Fibroblast of lung (primary cell): ENCODE measurements around the gene PGP. TPM values are rescaled to one million over a fixed set of nuclear protein-coding genes. Genes with fewer than 3 reads are reported as not detected.

ENCODE experiments used
- DNase-seq, 2 donors: peaks; one replicate each; pipeline versions ENCODE4 v3.0.0 to v3.0.0-alpha.2; 2010; ENCODE audit warnings: low read depth in 2 of 2
- H2AFZ ChIP-seq: 2 replicates; pipeline ENCODE4 v1.5.1; 2012; ENCODE audit warnings: low read length, control low read depth, inconsistent platforms
- H3K27ac ChIP-seq: 2 replicates; pipeline ENCODE4 v1.5.1; 2011; ENCODE audit warnings: low read length, control low read depth; ENCODE audit not compliant: insufficient read depth
- H3K27me3 ChIP-seq: 2 replicates; pipeline ENCODE4 v1.5.1; 2011; ENCODE audit warnings: mild to moderate bottlenecking, low read length; ENCODE audit not compliant: control insufficient read depth, insufficient read depth
- H3K36me3 ChIP-seq: 2 replicates; pipeline ENCODE4 v1.5.1; 2011; ENCODE audit warnings: low read length; ENCODE audit not compliant: control insufficient read depth, insufficient read depth
- H3K4me1 ChIP-seq: 2 replicates; pipeline ENCODE4 v1.5.1; 2011; ENCODE audit warnings: low read length; ENCODE audit not compliant: control insufficient read depth, insufficient read depth; ENCODE audit errors: extremely low read depth
- H3K4me2 ChIP-seq: 2 replicates; pipeline ENCODE4 v1.5.1; 2011; ENCODE audit warnings: low read length, control low read depth; ENCODE audit not compliant: insufficient read depth; ENCODE audit errors: extremely low read depth
- H3K4me3 ChIP-seq, 4 experiments: fragments of 200-600 bp in 1 of 4; sonication (generic) in 1 of 4; replicated peaks in 1 of 4; 2 replicates each; pipeline ENCODE4 v1.5.1; 2011 to 2016; ENCODE audit warnings: low read length in 4 of 4, low read depth in 3 of 4, mild to moderate bottlenecking in 3 of 4, control low read depth in 2 of 4, inconsistent platforms in 1 of 4, mixed read lengths in 1 of 4; ENCODE audit not compliant: insufficient read depth in 1 of 4; ENCODE audit errors: control extremely low read depth in 1 of 4
- H3K79me2 ChIP-seq: 2 replicates; pipeline ENCODE4 v1.5.1; 2012; ENCODE audit warnings: mild to moderate bottlenecking, low read length, inconsistent platforms; ENCODE audit not compliant: control insufficient read depth, insufficient read depth
- H3K9ac ChIP-seq: 2 replicates; pipeline ENCODE4 v1.5.1; 2011; ENCODE audit warnings: mild to moderate bottlenecking, low read length, control low read depth; ENCODE audit not compliant: insufficient read depth
- H3K9me3 ChIP-seq: 2 replicates; pipeline ENCODE4 v1.5.1; 2012; ENCODE audit warnings: low read depth, low read length; ENCODE audit not compliant: control insufficient read depth, insufficient read depth
- H4K20me1 ChIP-seq: 2 replicates; pipeline ENCODE4 v1.5.1; 2011; ENCODE audit warnings: low read length; ENCODE audit not compliant: control insufficient read depth, insufficient read depth; ENCODE audit errors: extremely low read depth
- EZH2 ChIP-seq: IDR thresholded peaks from 2 replicates; pipeline ENCODE4 v1.5.1; 2012; ENCODE audit warnings: low read length, control low read depth, mild to moderate bottlenecking; ENCODE audit errors: missing control alignments
- polyA plus RNA-seq, 2 donors: library from polyadenylated mRNA; depleted of rRNA in 1 of 2; stranded (reverse) in 1 of 2; unstranded in 1 of 2; fragments of >200 nt; gene quantifications; 2 replicates each; pipeline ENCODE4 v1.2.1, GENCODE V29; 2011 to 2012; ENCODE audit warnings: missing spikeins in 1 of 2
- total RNA-seq: library from RNA; depleted of rRNA; stranded (reverse); fragments of >200 nt; gene quantifications from 2 replicates; pipeline ENCODE4 v1.2.1, GENCODE V29; 2014
- TF ChIP-seq, protein P1 (sequence below), 2 donors: IDR thresholded peaks in 1 of 2; conservative IDR thresholded peaks in 1 of 2; 1 replicate in 1 of 2; 2 replicates in 1 of 2; pipeline ENCODE4 v1.5.1; 2011 to 2012; ENCODE audit warnings: low read length in 2 of 2, control low read depth in 1 of 2, inconsistent platforms in 1 of 2, low read depth in 1 of 2, mild to moderate bottlenecking in 1 of 2

PGP gene
- total and polyA plus RNA-seq, 2 donors (not counting 1 experiment from before 2014, with no cell fraction given) = 4.2 to 9.6 TPM

DNA sequence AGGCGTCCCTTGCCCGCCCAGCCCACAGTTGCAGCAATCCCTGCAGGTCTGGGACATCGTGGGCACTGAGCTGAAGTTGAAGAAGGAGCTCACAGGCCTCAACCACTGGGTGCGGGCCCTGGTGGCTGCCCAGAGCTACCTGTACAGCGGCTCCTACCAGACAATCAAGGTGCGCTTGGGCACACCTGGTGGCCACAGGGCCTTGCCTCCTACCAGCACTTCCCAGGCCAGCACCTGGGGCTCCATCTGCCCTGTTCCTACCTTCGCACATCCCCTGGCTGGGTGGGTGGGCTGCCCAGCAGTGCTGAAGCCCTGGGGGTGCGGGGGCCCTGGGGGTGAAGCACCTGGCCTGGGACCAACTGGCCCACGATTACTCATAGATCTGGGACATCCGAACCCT is 39.2 kb downstream of the PGP start:
- no peak for DNase-seq
- no peaks in the 10 kb centered on the region for H3K27me3 ChIP-seq
- no peak overlapping the region for H2AFZ ChIP-seq
- H4K20me1 ChIP-seq = no peaks in the 10 kb centered on the region
- H3K4me1 ChIP-seq = no peaks in the 10 kb centered on the region
- no peak overlapping the region for H3K9ac ChIP-seq
- H3K36me3 ChIP-seq = peaks cover 43% of the 10 kb centered on the region
- H3K79me2 ChIP-seq = no peaks in the 10 kb centered on the region
- H3K4me2 ChIP-seq = no peak overlapping the region
- H3K4me3 ChIP-seq = no peak overlapping the region
- no peak for TF ChIP-seq EZH2
- TF ChIP-seq, protein P1, sequence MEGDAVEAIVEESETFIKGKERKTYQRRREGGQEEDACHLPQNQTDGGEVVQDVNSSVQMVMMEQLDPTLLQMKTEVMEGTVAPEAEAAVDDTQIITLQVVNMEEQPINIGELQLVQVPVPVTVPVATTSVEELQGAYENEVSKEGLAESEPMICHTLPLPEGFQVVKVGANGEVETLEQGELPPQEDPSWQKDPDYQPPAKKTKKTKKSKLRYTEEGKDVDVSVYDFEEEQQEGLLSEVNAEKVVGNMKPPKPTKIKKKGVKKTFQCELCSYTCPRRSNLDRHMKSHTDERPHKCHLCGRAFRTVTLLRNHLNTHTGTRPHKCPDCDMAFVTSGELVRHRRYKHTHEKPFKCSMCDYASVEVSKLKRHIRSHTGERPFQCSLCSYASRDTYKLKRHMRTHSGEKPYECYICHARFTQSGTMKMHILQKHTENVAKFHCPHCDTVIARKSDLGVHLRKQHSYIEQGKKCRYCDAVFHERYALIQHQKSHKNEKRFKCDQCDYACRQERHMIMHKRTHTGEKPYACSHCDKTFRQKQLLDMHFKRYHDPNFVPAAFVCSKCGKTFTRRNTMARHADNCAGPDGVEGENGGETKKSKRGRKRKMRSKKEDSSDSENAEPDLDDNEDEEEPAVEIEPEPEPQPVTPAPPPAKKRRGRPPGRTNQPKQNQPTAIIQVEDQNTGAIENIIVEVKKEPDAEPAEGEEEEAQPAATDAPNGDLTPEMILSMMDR (conservative IDR thresholded peaks at IDR 0.05 in 1 of 2, IDR thresholded peaks at IDR 0.05 in 1 of 2; ENCODE audit: low read depth in 1 of 2, low read length in 2 of 2) = no peak
- no peaks in the 10 kb centered on the region for H3K9me3 ChIP-seq
- H3K27ac ChIP-seq = no peak overlapping the region

- Histone ChIP-seq H2AFZ (no peak overlapping the region), H3K9me3 (no peaks in the 10 kb centered on the region), H3K4me2 (no peak overlapping the region), H3K4me3 (no peak overlapping the region), H3K27ac (no peak overlapping the region), H3K79me2 (no peaks in the 10 kb centered on the region), H3K4me1 (no peaks in the 10 kb centered on the region), H3K36me3 (peaks cover 48% of the 10 kb centered on the region), H3K27me3 (no peaks in the 10 kb centered on the region), H4K20me1 (no peaks in the 10 kb centered on the region), H3K9ac (no peak overlapping the region)
- DNase-seq = no peak
- TF ChIP-seq EZH2 = no peak
- TF ChIP-seq, protein P1 (conservative IDR thresholded peaks at IDR 0.05 in 1 of 2, IDR thresholded peaks at IDR 0.05 in 1 of 2; ENCODE audit: low read depth in 1 of 2, low read length in 2 of 2) = no peak
Observed at GRCh38 chr16:2174396-2175131, 40.1 kb downstream of the PGP start.

- Histone ChIP-seq H3K4me1 (no peaks in the 10 kb centered on the region), H3K9ac (no peak overlapping the region), H3K27ac (no peak overlapping the region), H3K4me2 (no peak overlapping the region), H3K27me3 (no peaks in the 10 kb centered on the region), H3K4me3 (no peak overlapping the region), H3K9me3 (no peaks in the 10 kb centered on the region), H4K20me1 (no peaks in the 10 kb centered on the region), H3K79me2 (no peaks in the 10 kb centered on the region), H2AFZ (no peak overlapping the region), H3K36me3 (peaks cover 48% of the 10 kb centered on the region)
- no peak for DNase-seq
- TF ChIP-seq EZH2 = no peak
- TF ChIP-seq, protein P1 (conservative IDR thresholded peaks at IDR 0.05 in 1 of 2, IDR thresholded peaks at IDR 0.05 in 1 of 2; ENCODE audit: low read depth in 1 of 2, low read length in 2 of 2) = no peak
Observed at GRCh38 chr16:2173916-2174315, 40.7 kb downstream of the PGP start.
